ENCODE results near the gene ESYT1.

ESYT1 gene

GRCh38 chr12:56189918-56190694 is 62.0 kb downstream of the ESYT1 start:
- peak; percentile 26 to 84 (median 62) for DNase-seq

- no peak for DNase-seq
Observed at GRCh38 chr12:56190695-56191155, 62.7 kb downstream of the ESYT1 start.

- no peak for DNase-seq
Observed at GRCh38 chr12:56192582-56192981, 64.5 kb downstream of the ESYT1 start.

GRCh38 chr12:56193025-56193578 is 65.0 kb downstream of the ESYT1 start:
- peak; percentile 27 to 55 (median 40) for DNase-seq
